CD14-positive monocyte (primary cell): ENCODE results near the gene LEO1. TPM values are rescaled to one million over a fixed set of nuclear protein-coding genes. Genes with fewer than 3 reads are reported as not detected.

Source experiments
- DNase-seq, 3 donors: peaks; one replicate each; pipeline ENCODE4 v3.0.0-alpha.2; 2011 to 2022
- H2AFZ ChIP-seq: 2 replicates; pipeline ENCODE4 v1.6.0; 2012; ENCODE audit warnings: mild to moderate bottlenecking, low read depth, low read length, inconsistent platforms; ENCODE audit not compliant: insufficient read depth, poor library complexity, severe bottlenecking
- H3K27ac ChIP-seq, 2 donors: 1 replicate in 1 of 2; 2 replicates in 1 of 2; pipeline ENCODE4 v1.5.1; 2012 to 2013; ENCODE audit warnings: low read length in 2 of 2, control low read depth in 1 of 2, inconsistent platforms in 1 of 2, low read depth in 1 of 2, mild to moderate bottlenecking in 1 of 2
- H3K27me3 ChIP-seq, 2 donors: one replicate each; pipeline versions ENCODE4 v1.6.0 to v1.6.1; 2011 to 2013; ENCODE audit warnings: low read length in 2 of 2; ENCODE audit not compliant: control insufficient read depth in 2 of 2, insufficient read depth in 2 of 2
- H3K36me3 ChIP-seq, 2 donors: replicated peaks in 1 of 2; 1 replicate in 1 of 2; 2 replicates in 1 of 2; pipeline versions ENCODE4 v1.5.1 to v1.6.1; 2012 to 2013; ENCODE audit warnings: low read length in 2 of 2, control low read depth in 1 of 2, inconsistent platforms in 1 of 2, mild to moderate bottlenecking in 1 of 2; ENCODE audit not compliant: insufficient read depth in 2 of 2, control insufficient read depth in 1 of 2
- H3K4me1 ChIP-seq, 2 donors: 1 replicate in 1 of 2; 2 replicates in 1 of 2; pipeline versions ENCODE4 v1.5.1 to v1.6.1; 2012 to 2013; ENCODE audit warnings: low read length in 2 of 2, control low read depth in 1 of 2, inconsistent platforms in 1 of 2, mild to moderate bottlenecking in 1 of 2, moderate library complexity in 1 of 2; ENCODE audit not compliant: insufficient read depth in 2 of 2, control insufficient read depth in 1 of 2
- H3K4me2 ChIP-seq: replicated peaks from 2 replicates; pipeline ENCODE3; 2012; ENCODE audit warnings: low read length, moderate library complexity, mild to moderate bottlenecking; ENCODE audit not compliant: poor library complexity, severe bottlenecking; ENCODE audit errors: extremely low read depth
- H3K4me3 ChIP-seq, 3 experiments: fragments of 200-600 bp in 1 of 3; sonication (generic) in 1 of 3; replicated peaks in 1 of 3; 1 replicate in 2 of 3; 2 replicates in 1 of 3; pipeline ENCODE4 v1.5.1; 2011 to 2013; ENCODE audit warnings: low read length in 3 of 3, mild to moderate bottlenecking in 3 of 3, control low read depth in 2 of 3, low read depth in 2 of 3, inconsistent platforms in 1 of 3, moderate library complexity in 1 of 3
- H3K79me2 ChIP-seq: 2 replicates; pipeline ENCODE4 v1.6.0; 2012; ENCODE audit warnings: mild to moderate bottlenecking, control low read depth, inconsistent platforms, low read length, moderate library complexity; ENCODE audit not compliant: insufficient read depth
- H3K9ac ChIP-seq: 2 replicates; pipeline ENCODE4 v1.6.0; 2017; ENCODE audit warnings: low read length, mild to moderate bottlenecking; ENCODE audit not compliant: insufficient read depth, poor library complexity, severe bottlenecking
- H3K9me3 ChIP-seq, 2 donors: replicated peaks in 1 of 2; 1 replicate in 1 of 2; 2 replicates in 1 of 2; pipeline versions ENCODE4 v1.5.1 to v1.6.1; 2012 to 2013; ENCODE audit warnings: low read length in 2 of 2, control low read depth in 1 of 2; ENCODE audit not compliant: control insufficient read depth in 1 of 2, insufficient read depth in 1 of 2
- H4K20me1 ChIP-seq: 2 replicates; pipeline ENCODE4 v1.6.0; 2012; ENCODE audit warnings: mild to moderate bottlenecking, low read length, control low read depth, moderate library complexity; ENCODE audit not compliant: insufficient read depth
- H3K27ac Mint-ChIP-seq, 7 donors: one replicate each; pipeline ENCODE4 v1.8.0; 2020; ENCODE audit warnings: mild to moderate bottlenecking in 7 of 7, mixed read lengths in 7 of 7, moderate library complexity in 6 of 7, inconsistent platforms in 2 of 7
- H3K27me3 Mint-ChIP-seq, 3 donors: one replicate each; pipeline ENCODE4 v1.8.0; 2021 to 2022; ENCODE audit warnings: low read depth in 3 of 3, mild to moderate bottlenecking in 3 of 3, mixed read lengths in 3 of 3, moderate library complexity in 3 of 3, inconsistent platforms in 1 of 3
- H3K36me3 Mint-ChIP-seq, 2 donors: one replicate each; pipeline ENCODE4 v1.8.0; 2020; ENCODE audit warnings: mixed read lengths in 2 of 2, inconsistent platforms in 1 of 2, mild to moderate bottlenecking in 1 of 2
- H3K4me1 Mint-ChIP-seq: one replicate; pipeline ENCODE4 v1.8.0; 2020; ENCODE audit warnings: mild to moderate bottlenecking, mixed read lengths
- H3K4me3 Mint-ChIP-seq, 2 donors: one replicate each; pipeline ENCODE4 v1.8.0; 2020; ENCODE audit warnings: mild to moderate bottlenecking in 2 of 2, mixed read lengths in 2 of 2, moderate library complexity in 1 of 2
- H3K9me3 Mint-ChIP-seq, 7 donors: one replicate each; pipeline ENCODE4 v1.8.0; 2020 to 2022; ENCODE audit warnings: mixed read lengths in 7 of 7, mild to moderate bottlenecking in 6 of 7, moderate library complexity in 6 of 7, inconsistent platforms in 2 of 7
- CTCF ChIP-seq: fragments of 200-600 bp; IDR thresholded peaks from one replicate; pipeline ENCODE4 v1.8.0; 2022; ENCODE audit warnings: antibody characterized with exemption, mild to moderate bottlenecking
- WGBS: methylation state at CpG from one replicate; pipeline ENCODE4 v1.1.5; 2013; ENCODE audit warnings: missing lambda C conversion rate; ENCODE audit not compliant: insufficient coverage; 5-methylcytosine and 5-hydroxymethylcytosine counted together
- intact Hi-C, 2 donors: fragments of 100-400 bp; cut with micrococcal nuclease; formaldehyde crosslinking; loops; one replicate each; pipeline versions ENCODE4 v1.15.0 to v1.15.1; 2023
- polyA plus RNA-seq, 3 donors: library from polyadenylated mRNA; depleted of rRNA in 1 of 3; unstranded in 2 of 3; stranded (reverse) in 1 of 3; fragments of 300-500 nt in 2 of 3; fragments of >200 nt in 1 of 3; fragmentation: Illumina TruSeq in 2 of 3; gene quantifications; 1 replicate in 2 of 3; 2 replicates in 1 of 3; pipeline ENCODE4 v1.2.3, GENCODE V29; 2012 to 2021

Gene LEO1
- polyA plus RNA-seq, 3 donors: 1.4 to 9.3 (median 4.7) TPM

GRCh38 chr15:52002351-52002750 lies 30.8 kb upstream of the LEO1 start:
- H3K36me3 ChIP-seq: no peaks in the 10 kb centered on the region
- Mint-ChIP-seq H3K27ac (no peak overlapping the region), H3K4me3 (no peak overlapping the region), H3K9me3 (peaks cover 0 to 8% (median 2%) of the 10 kb centered on the region in 7 donors), H3K27me3 (peaks cover 0 to 6% (median 3%) of the 10 kb centered on the region in 3 donors), H3K4me1 (peaks cover 8% of the 10 kb centered on the region), H3K36me3 (no peaks in the 10 kb centered on the region)
- no peak for TF ChIP-seq CTCF
- H3K27me3 ChIP-seq: no peaks in the 10 kb centered on the region
- DNase-seq: no peak
- intact Hi-C loops: no loop called here
- no peak overlapping the region for H3K4me2 ChIP-seq
- no peaks in the 10 kb centered on the region for H4K20me1 ChIP-seq
- H3K79me2 ChIP-seq: no peaks in the 10 kb centered on the region
- H3K4me3 ChIP-seq: no peak overlapping the region
- H3K9ac ChIP-seq: no peak overlapping the region
- no peaks in the 10 kb centered on the region for H3K9me3 ChIP-seq
- no peak overlapping the region for H2AFZ ChIP-seq
- no peak overlapping the region for H3K27ac ChIP-seq
- no CpG with 5 or more reads among the region's 2 CpGs for WGBS
- peaks cover 2 to 7% of the 10 kb centered on the region in 2 donors for H3K4me1 ChIP-seq

- Mint-ChIP-seq H3K9me3 (peaks cover 0 to 2% (median 0%) of the 10 kb centered on the region in 7 donors), H3K27me3 (peaks cover 0 to 2% (median 0%) of the 10 kb centered on the region in 3 donors), H3K4me3 (no peak overlapping the region), H3K27ac (no peak overlapping the region), H3K4me1 (peaks cover 5% of the 10 kb centered on the region), H3K36me3 (no peaks in the 10 kb centered on the region)
- WGBS: 100% methylated on average over 1 of the region's 1 CpG
- Histone ChIP-seq H3K4me2 (no peak overlapping the region), H3K4me1 (no peaks in the 10 kb centered on the region), H3K4me3 (no peak overlapping the region), H3K27ac (no peak overlapping the region), H3K79me2 (no peaks in the 10 kb centered on the region), H3K9ac (no peak overlapping the region), H4K20me1 (no peaks in the 10 kb centered on the region), H2AFZ (no peak overlapping the region), H3K27me3 (no peaks in the 10 kb centered on the region), H3K36me3 (no peaks in the 10 kb centered on the region), H3K9me3 (no peaks in the 10 kb centered on the region)
- peak in 1 of 3 donors; percentile 33 for DNase-seq
- intact Hi-C loops: no loop called here
- TF ChIP-seq CTCF: no peak
These were observed 21.4 kb upstream of the LEO1 start for GRCh38 chr15:51992953-51993352.
